Parathyroid adenoma (tissue), 2 donors: ENCODE measurements around the gene TTL.
"Not testable (repeated sequence)": the region's sequence is repeated elsewhere in the genome, so short reads cannot be mapped to it uniquely, and the experiment has no call there.

Experiments
- H2AFZ ChIP-seq: fragments of 300-600 bp; sonication (generic); one replicate; pipeline ENCODE4 v1.7.0; 2017; ENCODE audit warnings: antibody characterized with exemption, mild to moderate bottlenecking
- H3K27ac ChIP-seq: fragments of 300-600 bp; sonication (generic); one replicate; pipeline ENCODE4 v1.7.0; 2017
- H3K27me3 ChIP-seq: fragments of 300-600 bp; sonication (generic); one replicate; pipeline ENCODE4 v1.7.0; 2017; ENCODE audit warnings: low read length; ENCODE audit not compliant: control insufficient read depth, insufficient read depth
- H3K36me3 ChIP-seq: fragments of 300-600 bp; sonication (generic); one replicate; pipeline ENCODE4 v1.7.0; 2017; ENCODE audit warnings: low read length; ENCODE audit not compliant: control insufficient read depth, insufficient read depth
- H3K4me1 ChIP-seq: fragments of 300-600 bp; sonication (generic); one replicate; pipeline ENCODE4 v1.7.0; 2017; ENCODE audit warnings: control low read depth
- H3K4me2 ChIP-seq: fragments of 300-600 bp; sonication (generic); one replicate; pipeline ENCODE4 v1.7.0; 2017; ENCODE audit warnings: low read length
- H3K4me3 ChIP-seq: fragments of 300-600 bp; sonication (generic); one replicate; pipeline ENCODE4 v1.7.0; 2017; ENCODE audit warnings: low read depth, low read length
- H3K79me2 ChIP-seq: fragments of 300-600 bp; sonication (generic); one replicate; pipeline ENCODE4 v1.7.0; 2017; ENCODE audit warnings: control low read depth
- H3K9ac ChIP-seq: fragments of 300-600 bp; sonication (generic); one replicate; pipeline ENCODE4 v1.7.0; 2017; ENCODE audit warnings: mild to moderate bottlenecking
- H3K9me3 ChIP-seq: fragments of 300-600 bp; sonication (generic); one replicate; pipeline ENCODE4 v1.7.0; 2017; ENCODE audit warnings: low read length; ENCODE audit not compliant: control insufficient read depth
- CTCF ChIP-seq: fragments of 300-600 bp; sonication (generic); IDR thresholded peaks from one replicate; pipeline ENCODE4 v1.7.0; 2017; ENCODE audit warnings: antibody characterized with exemption, mild to moderate bottlenecking
- donor health status: primary hyperparathyroidism.

The TTL gene

GRCh38 chr2:112518807-112519206 is 36.9 kb downstream of the TTL start:
- Histone ChIP-seq H3K4me2 (no peak overlapping the region), H3K9ac (no peak overlapping the region), H3K36me3 (no peaks in the 10 kb centered on the region)

DNA sequence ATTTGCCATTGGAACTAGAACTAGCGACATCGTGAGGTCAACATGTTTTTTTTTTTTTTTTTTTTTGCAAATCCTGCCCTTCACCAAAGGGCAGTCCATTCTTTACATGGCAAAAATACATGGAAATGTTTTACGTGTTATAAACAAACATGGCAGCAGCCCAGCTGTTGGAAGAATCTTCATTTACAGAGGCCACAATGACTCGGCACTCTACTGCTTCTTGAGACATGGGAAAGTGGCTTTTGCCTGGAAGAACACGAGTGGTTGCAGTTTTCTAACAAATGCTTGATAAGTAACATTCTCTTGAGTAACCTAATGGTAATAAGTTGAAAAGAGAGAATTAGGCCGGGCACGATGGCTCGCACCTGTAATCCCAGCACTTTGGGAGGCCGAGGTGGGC is 37.5 kb downstream of the TTL start:
- Histone ChIP-seq H3K27me3 (no peaks in the 10 kb centered on the region), H2AFZ (no peak overlapping the region), H3K79me2 (no peaks in the 10 kb centered on the region), H3K4me3 (no peak overlapping the region), H3K27ac (no peak overlapping the region), H3K4me2 (no peak overlapping the region), H3K36me3 (no peaks in the 10 kb centered on the region), H3K9me3 (no peaks in the 10 kb centered on the region), H3K4me1 (no peaks in the 10 kb centered on the region), H3K9ac (no peak overlapping the region)
- TF ChIP-seq CTCF, result no peak

More at GRCh38 chr2:112518807-112519206, 36.9 kb downstream of the TTL start:
- H2AFZ ChIP-seq, result no peak overlapping the region
- H3K9me3 ChIP-seq, result no peaks in the 10 kb centered on the region
- no peak overlapping the region for H3K4me3 ChIP-seq
- no peak overlapping the region for H3K27ac ChIP-seq
- TF ChIP-seq CTCF, result no peak
- no peaks in the 10 kb centered on the region for H3K79me2 ChIP-seq
- H3K27me3 ChIP-seq, result no peaks in the 10 kb centered on the region
- H3K4me1 ChIP-seq, result no peaks in the 10 kb centered on the region

DNA sequence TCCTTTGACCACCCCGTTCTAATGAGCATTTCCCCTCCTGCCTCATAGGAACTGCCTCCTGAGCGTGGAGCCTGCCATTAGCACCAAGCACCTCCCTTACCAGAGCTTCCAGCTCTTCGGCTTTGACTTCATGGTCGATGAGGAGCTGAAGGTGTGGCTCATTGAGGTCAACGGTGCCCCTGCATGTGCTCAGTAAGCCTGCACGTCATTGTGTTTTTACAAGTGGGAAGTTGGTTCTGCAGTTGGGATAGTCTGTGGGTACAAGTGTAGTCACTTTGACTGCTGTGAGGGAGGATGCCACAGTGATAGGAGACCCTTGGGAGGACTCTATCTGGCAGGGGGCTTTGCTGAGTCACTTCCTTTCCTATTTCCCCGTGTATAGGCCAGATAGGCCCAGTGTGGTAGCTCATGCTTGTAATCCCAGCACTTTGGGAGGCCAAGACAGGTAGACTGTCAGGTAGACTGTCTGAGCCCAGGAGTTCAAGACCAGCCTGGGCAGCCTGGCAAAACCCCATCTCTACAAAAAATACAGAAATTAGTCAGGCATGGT is 38.4 kb downstream of the TTL start:
- no peaks in the 10 kb centered on the region for H3K27me3 ChIP-seq
- H3K79me2 ChIP-seq, result no peaks in the 10 kb centered on the region
- H3K9me3 ChIP-seq, result no peaks in the 10 kb centered on the region
- H3K4me1 ChIP-seq, result no peaks in the 10 kb centered on the region
- no peak overlapping the region for H3K9ac ChIP-seq
- no peak overlapping the region for H2AFZ ChIP-seq
- no peak overlapping the region for H3K4me2 ChIP-seq
- H3K4me3 ChIP-seq, result no peak overlapping the region
- H3K36me3 ChIP-seq, result no peaks in the 10 kb centered on the region
- TF ChIP-seq CTCF, result no peak
- no peak overlapping the region for H3K27ac ChIP-seq

- no peak for TF ChIP-seq CTCF
- Histone ChIP-seq H2AFZ (no peak overlapping the region), H3K4me2 (no peak overlapping the region), H3K27ac (no peak overlapping the region), H3K4me1 (no peaks in the 10 kb centered on the region), H3K4me3 (no peak overlapping the region), H3K27me3 (no peaks in the 10 kb centered on the region), H3K36me3 (no peaks in the 10 kb centered on the region), H3K9ac (no peak overlapping the region), H3K79me2 (no peaks in the 10 kb centered on the region), H3K9me3 (no peaks in the 10 kb centered on the region)
Measured at GRCh38 chr2:112523291-112523777, 41.4 kb downstream of the TTL start.

DNA sequence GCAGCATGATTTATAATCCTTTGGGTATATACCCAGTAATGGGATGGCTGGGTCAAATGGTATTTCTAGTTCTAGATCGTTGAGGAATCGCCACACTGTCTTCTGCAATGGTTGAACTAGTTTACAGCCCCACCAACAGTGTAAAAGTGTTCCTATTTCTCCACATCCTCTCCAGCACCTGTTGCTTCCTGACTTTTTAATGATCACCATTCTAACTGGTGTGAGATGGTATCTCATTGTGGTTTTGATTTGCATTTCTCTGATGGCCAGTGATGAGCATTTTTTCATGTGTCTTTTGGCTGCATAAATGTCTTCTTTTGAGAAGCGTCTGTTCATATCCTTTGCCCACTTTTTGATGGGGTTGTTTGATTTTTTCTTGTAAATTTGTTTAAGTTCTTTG is 42.3 kb downstream of the TTL start:
- H3K79me2 ChIP-seq, H3K4me3 ChIP-seq, H3K27ac ChIP-seq, H3K4me1 ChIP-seq, H2AFZ ChIP-seq, H3K9ac ChIP-seq, H3K9me3 ChIP-seq, H3K4me2 ChIP-seq, H3K27me3 ChIP-seq, H3K36me3 ChIP-seq: not testable (repeated sequence)
